HEK293 (cell line): ENCODE measurements around the gene DNAJC30.

ENCODE experiments used
- CTCF ChIA-PET: fragments of 350-600 bp; formaldehyde crosslinking; extraction: SDS; loops from one replicate; lab custom pipeline; 2021; ENCODE audit warnings: antibody characterized with exemption; lab: Yijun Ruan, JAX
- POLR2A ChIA-PET: fragments of 300-600 bp; formaldehyde crosslinking; extraction: SDS; loops from one replicate; lab custom pipeline; 2020; ENCODE audit warnings: antibody characterized with exemption, inconsistent platforms; lab: Yijun Ruan, JAX
- H3K27ac ChIP-seq: fragments of 200-500 bp; sonication (Bioruptor generic); 2 replicates; pipeline ENCODE4 v1.5.1; 2014; ENCODE audit warnings: low read depth, low read length, control low read depth, inconsistent platforms; ENCODE audit errors: extremely low read depth
- H3K36me3 ChIP-seq, 2 experiments: fragments of 200-500 bp in 1 of 2; sonication (Bioruptor generic) in 1 of 2; 1 replicate in 1 of 2; 2 replicates in 1 of 2; pipeline ENCODE4 v1.5.1; 2014 to 2017; ENCODE audit warnings: inconsistent platforms in 2 of 2, low read length in 2 of 2; ENCODE audit not compliant: control insufficient read depth in 2 of 2, insufficient read depth in 1 of 2
- H3K4me1 ChIP-seq: fragments of 200-500 bp; sonication (Bioruptor generic); 2 replicates; pipeline ENCODE4 v1.5.1; 2014; ENCODE audit warnings: mild to moderate bottlenecking, low read length, inconsistent platforms; ENCODE audit not compliant: control insufficient read depth, insufficient read depth
- H3K4me3 ChIP-seq: 2 replicates; pipeline ENCODE4 v1.5.1; 2011; ENCODE audit warnings: low read depth, mild to moderate bottlenecking, control low read depth, low read length, moderate library complexity
- H3K9me3 ChIP-seq: fragments of 200-500 bp; sonication (Bioruptor generic); 2 replicates; pipeline ENCODE4 v1.5.1; 2014; ENCODE audit warnings: low read depth, low read length, inconsistent platforms; ENCODE audit not compliant: control insufficient read depth, insufficient read depth
- GLI2 ChIP-seq: fragments of 450-650 bp; formaldehyde crosslinking; IDR thresholded peaks from 2 replicates; pipeline ENCODE4; 2017; ENCODE audit warnings: missing biosample characterization, missing genetic modification characterization, low read depth, borderline replicate concordance
- GLIS1 ChIP-seq: fragments of 450-650 bp; formaldehyde crosslinking; IDR thresholded peaks from 2 replicates; pipeline ENCODE4 v1.5.1; 2016; ENCODE audit warnings: missing biosample characterization, missing genetic modification characterization
- GLIS2 ChIP-seq: fragments of 450-650 bp; formaldehyde crosslinking; IDR thresholded peaks from 2 replicates; pipeline ENCODE4 v1.5.1; 2016; ENCODE audit warnings: missing biosample characterization, missing genetic modification characterization
- HIC1 ChIP-seq: fragments of 450-650 bp; formaldehyde crosslinking; IDR thresholded peaks from 2 replicates; pipeline ENCODE4 v1.5.1; 2016; ENCODE audit warnings: missing biosample characterization, missing genetic modification characterization
- KLF10 ChIP-seq: fragments of 450-650 bp; IDR thresholded peaks from 2 replicates; pipeline ENCODE4 v1.5.1; 2018; ENCODE audit warnings: missing biosample characterization, mild to moderate bottlenecking, missing genetic modification characterization
- KLF9 ChIP-seq: fragments of 450-650 bp; formaldehyde crosslinking; IDR thresholded peaks from 2 replicates; pipeline ENCODE4 v1.5.1; 2016; ENCODE audit warnings: missing biosample characterization, missing genetic modification characterization, low read depth
- SETDB1 ChIP-seq: IDR thresholded peaks from one replicate; pipeline ENCODE4 v1.6.1; 2017; ENCODE audit warnings: mild to moderate bottlenecking, low read length, moderate library complexity, mixed read lengths; ENCODE audit not compliant: insufficient read length
- TCF7L2 ChIP-seq: IDR thresholded peaks from 2 replicates; pipeline ENCODE4 v1.6.1; 2011; ENCODE audit warnings: low read depth, mild to moderate bottlenecking, inconsistent platforms, low read length, moderate library complexity, borderline replicate concordance
- TRIM28 ChIP-seq: IDR thresholded peaks from 2 replicates; pipeline ENCODE4 v1.6.1; 2011; ENCODE audit warnings: low read length, control low read depth, borderline replicate concordance
- ZBTB10 ChIP-seq: fragments of 450-650 bp; formaldehyde crosslinking; IDR thresholded peaks from 2 replicates; pipeline ENCODE4 v1.5.1; 2016; ENCODE audit warnings: missing biosample characterization, missing genetic modification characterization
- ZBTB11 ChIP-seq: fragments of 450-650 bp; formaldehyde crosslinking; conservative IDR thresholded peaks from 2 replicates; pipeline ENCODE4 v1.5.1; 2016; ENCODE audit warnings: low read depth, missing biosample characterization, missing genetic modification characterization
- ZNF10 ChIP-seq: fragments of 450-650 bp; formaldehyde crosslinking; IDR thresholded peaks from 2 replicates; pipeline ENCODE4 v1.5.1; 2017; ENCODE audit warnings: missing biosample characterization, missing genetic modification characterization
- ZNF121 ChIP-seq: fragments of 450-650 bp; formaldehyde crosslinking; IDR thresholded peaks from 2 replicates; pipeline ENCODE4 v1.5.1; 2016; ENCODE audit warnings: missing biosample characterization, missing genetic modification characterization
- ZNF214 ChIP-seq: fragments of 450-650 bp; formaldehyde crosslinking; IDR thresholded peaks from 2 replicates; pipeline ENCODE4 v1.5.1; 2017; ENCODE audit warnings: missing biosample characterization, mild to moderate bottlenecking, missing genetic modification characterization, borderline replicate concordance
- ZNF24 ChIP-seq: fragments of 450-650 bp; formaldehyde crosslinking; IDR thresholded peaks from 2 replicates; pipeline ENCODE4 v1.5.1; 2016; ENCODE audit warnings: missing biosample characterization, missing genetic modification characterization
- ZNF266 ChIP-seq: fragments of 450-650 bp; formaldehyde crosslinking; IDR thresholded peaks from 2 replicates; pipeline ENCODE4 v1.5.1; 2016; ENCODE audit warnings: missing biosample characterization, missing genetic modification characterization, low read depth
- ZNF324 ChIP-seq: fragments of 450-650 bp; formaldehyde crosslinking; IDR thresholded peaks from 2 replicates; pipeline ENCODE4 v1.5.1; 2016; ENCODE audit warnings: missing biosample characterization, missing genetic modification characterization
- ZNF366 ChIP-seq: fragments of 450-650 bp; formaldehyde crosslinking; conservative IDR thresholded peaks from 2 replicates; pipeline ENCODE4 v1.5.1; 2016; ENCODE audit warnings: missing biosample characterization, missing genetic modification characterization
- ZNF426 ChIP-seq: fragments of 450-650 bp; formaldehyde crosslinking; IDR thresholded peaks from 2 replicates; pipeline ENCODE4 v1.5.1; 2017; ENCODE audit warnings: missing biosample characterization, missing genetic modification characterization, mild to moderate bottlenecking, inconsistent platforms, moderate library complexity
- ZNF48 ChIP-seq: fragments of 450-650 bp; formaldehyde crosslinking; IDR thresholded peaks from 2 replicates; pipeline ENCODE4 v1.5.1; 2016; ENCODE audit warnings: missing biosample characterization, missing genetic modification characterization
- ZNF560 ChIP-seq: fragments of 450-650 bp; formaldehyde crosslinking; IDR thresholded peaks from 2 replicates; pipeline ENCODE4 v1.5.1; 2017; ENCODE audit warnings: missing biosample characterization, missing genetic modification characterization, borderline replicate concordance
- ZNF623 ChIP-seq: fragments of 450-650 bp; formaldehyde crosslinking; IDR thresholded peaks from 2 replicates; pipeline ENCODE4 v1.5.1; 2016; ENCODE audit warnings: missing biosample characterization, missing genetic modification characterization
- ZNF664 ChIP-seq: fragments of 450-650 bp; formaldehyde crosslinking; IDR thresholded peaks from 2 replicates; pipeline ENCODE4 v1.5.1; 2016; ENCODE audit warnings: missing biosample characterization, missing genetic modification characterization
- ZNF701 ChIP-seq: fragments of 450-650 bp; formaldehyde crosslinking; IDR thresholded peaks from 2 replicates; pipeline ENCODE4 v1.5.1; 2016; ENCODE audit warnings: missing biosample characterization, missing genetic modification characterization
- ZXDB ChIP-seq: fragments of 450-650 bp; formaldehyde crosslinking; IDR thresholded peaks from 2 replicates; pipeline ENCODE4 v1.5.1; 2016; ENCODE audit warnings: missing biosample characterization, missing genetic modification characterization
- TF ChIP-seq, protein P1 (sequence below): fragments of 450-650 bp; formaldehyde crosslinking; IDR thresholded peaks from 2 replicates; pipeline ENCODE4 v1.5.1; 2017; ENCODE audit warnings: missing biosample characterization, missing genetic modification characterization

The DNAJC30 gene

DNA sequence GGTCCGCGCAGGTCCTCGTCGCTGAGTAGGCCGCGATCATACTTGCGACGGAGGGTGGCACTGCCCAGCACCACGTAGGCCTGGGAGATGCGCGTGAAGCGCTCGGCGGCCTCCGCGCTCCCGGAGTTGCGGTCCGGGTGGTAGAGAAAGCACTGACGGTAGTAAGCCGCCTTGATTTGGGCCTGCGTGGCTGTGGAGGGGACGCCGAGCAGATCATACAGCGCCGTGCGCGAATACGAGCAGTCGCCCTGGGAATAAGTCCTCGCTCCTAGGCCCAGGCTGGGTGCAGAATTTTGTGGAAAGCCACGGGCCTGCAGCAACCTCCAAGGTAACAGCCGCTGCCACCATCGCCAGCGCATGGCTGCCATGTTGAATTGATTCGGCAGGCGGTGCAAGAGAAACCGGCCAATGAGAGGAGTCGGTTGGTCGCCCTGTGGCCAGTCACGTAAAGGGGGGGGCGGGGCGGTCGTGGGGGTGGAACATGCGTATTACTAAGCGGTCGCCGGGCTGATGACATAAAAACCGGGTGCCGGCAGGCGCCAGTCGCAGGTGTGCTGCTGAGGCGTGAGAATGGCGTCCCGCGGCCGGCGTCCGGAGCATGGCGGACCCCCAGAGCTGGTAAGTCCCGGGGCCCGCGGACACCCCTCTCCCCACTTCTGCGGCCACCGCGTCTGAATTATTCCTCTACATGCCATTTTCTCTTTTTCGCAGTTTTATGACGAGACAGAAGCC, at the start of gene DNAJC30, which contains the start of gene BUD23 (continued):
- TF ChIP-seq ZNF24: peak; percentile 50; the same call in 1 of the 2 replicates
- no peak for TF ChIP-seq TRIM28
- peak; percentile 77 for TF ChIP-seq GLIS1 (tag by site-specific recombination)
- peak; percentile 27; the same call in 1 of the 2 replicates for TF ChIP-seq ZXDB (tag by site-specific recombination)
- TF ChIP-seq KLF9 (tag by site-specific recombination): 0 out of 2 replicates have a peak, but pooled peaks have one; percentile 46
- no peak for TF ChIP-seq ZNF324 (tag by site-specific recombination)
- no peak for TF ChIP-seq ZNF623 (tag by site-specific recombination)
- TF ChIP-seq ZNF266 (tag by site-specific recombination): no peak
- peak; percentile 53 for TF ChIP-seq ZBTB11 (tag by site-specific recombination)

DNA sequence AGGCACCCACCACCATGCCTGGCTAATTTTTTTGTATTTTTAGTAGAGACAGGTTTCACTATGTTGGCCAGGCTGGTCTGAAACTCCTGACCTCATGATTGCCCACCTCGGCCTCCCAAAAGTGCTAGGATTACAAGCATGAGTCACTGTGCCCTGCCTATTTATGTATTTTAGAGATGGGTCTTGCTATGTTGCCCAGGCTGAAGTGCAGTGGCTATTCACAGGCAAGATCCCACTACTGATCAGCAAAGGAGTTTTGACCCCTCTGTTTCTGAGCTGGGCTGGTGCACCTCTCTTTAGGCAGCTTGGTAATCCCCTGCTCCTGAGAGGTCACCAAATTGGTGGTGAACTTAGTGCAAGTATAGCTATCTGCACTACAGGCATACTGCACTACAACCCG, 49.1 kb upstream of the DNAJC30 start:
- CTCF ChIA-PET: interaction anchor here (0.6 to 4.3 kb wide), 4 partner anchors 65 to 125 kb away, joined by 3 to 59 read pairs (median 10); partner anchors contain the start of gene VPS37D

DNA sequence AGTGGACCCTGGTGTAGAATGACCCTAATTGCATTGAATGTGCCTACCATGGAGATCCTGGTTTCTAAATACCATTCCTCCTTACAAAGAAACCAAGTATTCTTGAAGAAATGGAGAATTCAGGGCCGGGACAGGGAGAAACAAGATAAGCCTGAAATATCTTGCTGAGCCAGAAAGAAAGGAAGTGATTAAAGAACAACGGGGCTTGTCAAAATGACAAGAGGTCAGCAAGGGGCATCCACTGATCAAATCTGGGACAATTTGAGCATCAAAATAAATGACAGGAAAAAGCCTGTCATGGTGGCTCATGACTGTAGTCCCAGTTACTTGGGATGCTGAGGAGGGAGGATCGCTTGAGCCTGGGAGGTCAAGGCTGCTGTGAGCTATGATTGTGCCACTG, 47.2 kb upstream of the DNAJC30 start:
- Histone ChIP-seq H3K27ac (no peak overlapping the region), H3K4me1 (no peaks in the 10 kb centered on the region), H3K36me3 (peaks cover 0 to under 1% of the 10 kb centered on the region in 2 experiments; a peak in 1 of 3 replicates), H3K9me3 (no peaks in the 10 kb centered on the region), H3K4me3 (no peak overlapping the region)
- ChIA-PET CTCF (interaction anchor here (0.6 to 1.3 kb wide), 3 partner anchors 10 to 124 kb away, joined by 3 to 11 read pairs (median 6); no protein-coding TSS in a partner anchor), POLR2A (interaction anchor here (0.6 to 0.8 kb wide), 2 partner anchors 55 to 298 kb away, joined by 3 read pairs; no protein-coding TSS in a partner anchor)
- TF ChIP-seq HIC1 (tag by site-specific recombination): no peak
- no peak for TF ChIP-seq ZNF664 (tag by site-specific recombination)
- no peak for TF ChIP-seq ZNF366 (tag by site-specific recombination)
- no peak for TF ChIP-seq KLF9 (tag by site-specific recombination)
- no peak for TF ChIP-seq GLIS2 (tag by site-specific recombination)
- no peak for TF ChIP-seq TCF7L2
- TF ChIP-seq ZNF560 (tag by site-specific recombination): no peak
- TF ChIP-seq, protein P1, sequence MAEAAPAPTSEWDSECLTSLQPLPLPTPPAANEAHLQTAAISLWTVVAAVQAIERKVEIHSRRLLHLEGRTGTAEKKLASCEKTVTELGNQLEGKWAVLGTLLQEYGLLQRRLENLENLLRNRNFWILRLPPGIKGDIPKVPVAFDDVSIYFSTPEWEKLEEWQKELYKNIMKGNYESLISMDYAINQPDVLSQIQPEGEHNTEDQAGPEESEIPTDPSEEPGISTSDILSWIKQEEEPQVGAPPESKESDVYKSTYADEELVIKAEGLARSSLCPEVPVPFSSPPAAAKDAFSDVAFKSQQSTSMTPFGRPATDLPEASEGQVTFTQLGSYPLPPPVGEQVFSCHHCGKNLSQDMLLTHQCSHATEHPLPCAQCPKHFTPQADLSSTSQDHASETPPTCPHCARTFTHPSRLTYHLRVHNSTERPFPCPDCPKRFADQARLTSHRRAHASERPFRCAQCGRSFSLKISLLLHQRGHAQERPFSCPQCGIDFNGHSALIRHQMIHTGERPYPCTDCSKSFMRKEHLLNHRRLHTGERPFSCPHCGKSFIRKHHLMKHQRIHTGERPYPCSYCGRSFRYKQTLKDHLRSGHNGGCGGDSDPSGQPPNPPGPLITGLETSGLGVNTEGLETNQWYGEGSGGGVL: no peak
- no peak for TF ChIP-seq ZNF426 (tag by site-specific recombination)
- TF ChIP-seq GLI2: no peak
- TF ChIP-seq ZBTB10 (tag by site-specific recombination): no peak
- no peak for TF ChIP-seq ZNF10 (tag by site-specific recombination)

More for the DNA sequence above, 49.1 kb upstream of the DNAJC30 start:
- peaks cover 0 to 17% of the 10 kb centered on the region in 2 experiments; a peak in 2 of 3 replicates for H3K36me3 ChIP-seq
- POLR2A ChIA-PET: interaction anchor here (0.5 to 0.7 kb wide), 3 partner anchors 22 to 578 kb away, joined by 3 to 6 read pairs (median 4); no protein-coding TSS in a partner anchor
- no peaks in the 10 kb centered on the region for H3K9me3 ChIP-seq
- H3K27ac ChIP-seq: no peak overlapping the region
- no peak overlapping the region for H3K4me3 ChIP-seq
- H3K4me1 ChIP-seq: no peaks in the 10 kb centered on the region
- TF ChIP-seq KLF10 (tag by site-specific recombination) (no peak), ZNF48 (tag by site-specific recombination) (no peak), ZNF214 (tag by site-specific recombination) (no peak), ZNF701 (tag by site-specific recombination) (no peak), SETDB1 (no peak), ZNF121 (peak; percentile 70)
